ENCODE measurements around the gene CHPF. TPM values are rescaled to one million over a fixed set of nuclear protein-coding genes. Genes with fewer than 3 reads are reported as not detected.

Gene CHPF
- total and polyA plus RNA-seq, 2 experiments from 2014 or later, result 174 to 533 TPM

DNA sequence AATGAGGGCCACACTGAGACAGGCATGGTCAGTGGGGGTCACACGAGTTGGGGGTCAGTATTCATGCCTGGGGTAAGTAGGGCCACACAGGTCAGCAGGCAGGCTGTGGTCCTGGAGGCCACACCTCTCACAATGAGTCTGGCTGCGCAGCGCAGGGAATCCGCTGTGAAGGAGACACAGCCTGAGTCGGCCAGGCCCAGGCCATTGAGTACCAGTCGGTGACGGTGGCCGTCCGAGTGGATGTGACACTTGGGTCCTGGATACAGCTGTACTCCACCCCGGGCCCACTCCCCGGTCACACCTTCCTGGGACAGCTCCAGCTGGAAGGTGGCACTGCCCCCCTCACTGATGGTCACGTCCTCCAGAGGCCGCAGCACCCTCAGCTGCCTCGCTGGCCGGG, 10.7 kb upstream of the CHPF start:
- 82 to 89% methylated on average over 15 of the region's 15 CpGs for WGBS, 2 experiments (ENCODE audit: low coverage in 1 of 2, low lambda C conversion rate in 2 of 2, missing lambda C conversion rate in 2 of 2)
- H2AFZ ChIP-seq, result no peak overlapping the region
- in situ Hi-C loops (cut with MboI), result no loop called here

DNA sequence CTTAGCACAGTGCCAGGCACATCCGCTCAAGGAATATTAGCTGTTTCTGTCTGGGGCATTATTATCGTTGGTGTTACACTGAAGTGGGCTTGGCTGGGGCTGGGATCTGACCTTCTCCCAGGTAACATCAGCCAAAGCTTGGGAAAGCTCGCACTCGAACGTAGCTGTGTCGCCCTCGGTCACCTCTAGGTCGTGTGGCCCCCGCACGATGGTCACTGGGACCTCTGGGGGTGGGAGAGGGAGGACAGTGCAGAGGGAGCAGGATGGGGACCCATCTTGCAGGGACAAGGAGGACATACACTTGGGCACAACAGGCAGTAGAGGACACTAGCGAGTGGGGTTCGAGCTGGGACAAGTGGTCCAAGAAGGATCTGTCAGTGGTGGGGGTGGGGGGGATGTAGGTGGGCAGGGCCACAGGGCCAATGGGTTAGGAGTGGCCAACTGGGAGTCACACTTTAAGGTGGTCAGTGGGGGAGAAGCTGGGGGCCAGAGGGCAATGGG, 9.9 kb upstream of the CHPF start:
- WGBS, 2 experiments (ENCODE audit: low coverage in 1 of 2, low lambda C conversion rate in 2 of 2, missing lambda C conversion rate in 2 of 2), result 78 to 80% methylated on average over 10 to 12 of the region's 12 CpGs
- Histone ChIP-seq H3K27me3 (replicated peaks; ENCODE audit: insufficient read depth) (no peaks in the 10 kb centered on the region), H3K4me1 (ENCODE audit: insufficient read depth) (peaks cover 4% of the 10 kb centered on the region; the same call in 1 of the 2 replicates), H3K36me3 (ENCODE audit: low read depth) (no peaks in the 10 kb centered on the region), H2AFZ (no peak overlapping the region), H3K9me3 (ENCODE audit: low read depth) (no peaks in the 10 kb centered on the region), H3K4me3 (no peak overlapping the region), H3K4me2 (ENCODE audit: unreplicated experiment) (no peak overlapping the region), H4K20me1 (ENCODE audit: insufficient read depth) (no peaks in the 10 kb centered on the region), H3F3A (ENCODE audit: insufficient read depth) (no peaks in the 10 kb centered on the region), H3K79me2 (ENCODE audit: insufficient read depth) (no peaks in the 10 kb centered on the region), H3K9me2 (ENCODE audit: insufficient read depth) (no peaks in the 10 kb centered on the region), H3K9ac (no peak overlapping the region), H3K27ac (no peak overlapping the region)
- DNase-seq, result no peak
- TF ChIP-seq EZH2phosphoT487 (IDR thresholded peaks at IDR 0.05; ENCODE audit: insufficient read depth, low read depth) (no peak), EZH2 (IDR thresholded peaks at IDR 0.05; ENCODE audit: insufficient read depth, poor library complexity, severe bottlenecking) (no peak)
- in situ Hi-C loops (cut with MboI), result no loop called here

More for the DNA sequence above, 10.7 kb upstream of the CHPF start:
- H3K79me2 ChIP-seq (ENCODE audit: insufficient read depth), result no peaks in the 10 kb centered on the region
- peaks cover 6% of the 10 kb centered on the region; the same call in 1 of the 2 replicates for H3K4me1 ChIP-seq (ENCODE audit: insufficient read depth)
- H3K4me3 ChIP-seq, result no peak overlapping the region
- no peaks in the 10 kb centered on the region for H3F3A ChIP-seq (ENCODE audit: insufficient read depth)
- no peak overlapping the region for H3K9ac ChIP-seq
- H3K36me3 ChIP-seq (ENCODE audit: low read depth), result no peaks in the 10 kb centered on the region
- TF ChIP-seq EZH2 (IDR thresholded peaks at IDR 0.05; ENCODE audit: insufficient read depth, poor library complexity, severe bottlenecking) (no peak), EZH2phosphoT487 (IDR thresholded peaks at IDR 0.05; ENCODE audit: insufficient read depth, low read depth) (no peak)
- no peaks in the 10 kb centered on the region for H3K9me2 ChIP-seq (ENCODE audit: insufficient read depth)
- no peaks in the 10 kb centered on the region for H3K9me3 ChIP-seq (ENCODE audit: low read depth)
- no peak for DNase-seq
- no peak overlapping the region for H3K27ac ChIP-seq
- no peaks in the 10 kb centered on the region for H4K20me1 ChIP-seq (ENCODE audit: insufficient read depth)
- no peak overlapping the region for H3K4me2 ChIP-seq (ENCODE audit: unreplicated experiment)
- H3K27me3 ChIP-seq (replicated peaks; ENCODE audit: insufficient read depth), result no peaks in the 10 kb centered on the region

DNA sequence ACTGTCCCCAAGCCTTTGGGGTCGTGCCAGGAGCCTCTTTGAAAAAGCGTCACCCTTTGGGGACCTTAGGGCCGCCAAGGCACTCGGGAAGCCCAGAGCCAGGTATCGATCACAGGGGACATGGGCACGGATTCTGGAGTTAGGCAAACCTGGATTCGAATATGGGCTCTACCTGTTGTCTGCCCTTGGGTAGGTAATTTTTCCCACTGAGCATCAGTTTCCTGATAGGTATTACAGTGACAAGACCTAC, 9.5 kb upstream of the CHPF start:
- no peaks in the 10 kb centered on the region for H3F3A ChIP-seq (ENCODE audit: insufficient read depth)
- peaks cover 4% of the 10 kb centered on the region; the same call in 1 of the 2 replicates for H3K4me1 ChIP-seq (ENCODE audit: insufficient read depth)
- no peak overlapping the region for H3K27ac ChIP-seq
- H3K36me3 ChIP-seq (ENCODE audit: low read depth), result no peaks in the 10 kb centered on the region
- no peaks in the 10 kb centered on the region for H4K20me1 ChIP-seq (ENCODE audit: insufficient read depth)
- H3K4me2 ChIP-seq (ENCODE audit: unreplicated experiment), result peak overlapping the region; percentile 87
- H3K4me3 ChIP-seq, result peak overlapping the region; percentile 76
- H3K9ac ChIP-seq, result no peak overlapping the region
- no peak for DNase-seq
- peak overlapping the region; percentile 83 for H2AFZ ChIP-seq
- no peaks in the 10 kb centered on the region for H3K9me2 ChIP-seq (ENCODE audit: insufficient read depth)
- TF ChIP-seq EZH2phosphoT487 (IDR thresholded peaks at IDR 0.05; ENCODE audit: insufficient read depth, low read depth) (no peak), EZH2 (IDR thresholded peaks at IDR 0.05; ENCODE audit: insufficient read depth, poor library complexity, severe bottlenecking) (no peak)
- no peaks in the 10 kb centered on the region for H3K79me2 ChIP-seq (ENCODE audit: insufficient read depth)
- no peaks in the 10 kb centered on the region for H3K27me3 ChIP-seq (replicated peaks; ENCODE audit: insufficient read depth)
- 26 to 27% methylated on average over 6 to 7 of the region's 7 CpGs for WGBS, 2 experiments (ENCODE audit: low coverage in 1 of 2, low lambda C conversion rate in 2 of 2, missing lambda C conversion rate in 2 of 2)
- H3K9me3 ChIP-seq (ENCODE audit: low read depth), result no peaks in the 10 kb centered on the region
- in situ Hi-C loops (cut with MboI), result no loop called here

DNA sequence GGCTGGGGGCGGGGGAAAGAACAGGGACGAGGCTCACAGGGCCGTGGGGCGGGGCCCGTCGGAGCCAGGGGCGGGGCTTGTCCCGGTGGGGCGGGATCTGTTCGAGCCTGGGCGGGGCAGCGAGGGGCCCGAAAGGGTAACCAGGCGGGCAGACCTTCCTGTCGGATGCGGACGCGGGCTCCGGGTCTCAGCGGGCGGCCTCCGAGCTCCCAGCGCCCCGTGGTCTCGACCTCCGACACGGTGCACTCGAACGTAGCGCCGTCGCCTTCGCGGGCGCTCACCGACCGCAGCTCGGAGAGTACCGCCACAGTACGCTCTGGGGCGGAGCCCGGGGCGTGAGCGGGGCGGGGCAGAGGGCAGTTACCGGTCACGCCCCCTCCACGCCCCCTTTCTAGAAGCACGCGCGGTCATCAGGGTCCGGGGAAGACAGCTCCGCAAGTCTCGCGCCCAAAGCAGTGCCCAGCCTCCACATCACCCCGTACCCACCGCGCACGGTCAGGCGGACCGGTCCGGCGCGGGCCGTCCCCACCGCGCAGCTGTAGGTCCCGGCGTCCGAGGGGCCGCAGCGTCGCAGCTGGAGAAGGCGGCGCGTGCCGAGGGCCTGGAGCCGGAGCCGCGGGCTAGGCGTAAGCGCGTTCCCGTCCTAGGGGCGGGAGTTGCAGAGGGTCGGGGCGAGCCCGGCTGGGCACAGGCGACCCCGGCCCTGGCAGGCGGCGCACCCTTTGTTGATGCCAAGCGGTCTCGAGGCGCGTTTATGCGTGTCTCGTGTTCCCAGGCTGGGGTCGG, 9.0 kb upstream of the CHPF start:
- peak overlapping the region; percentile 87 for H3K4me2 ChIP-seq (ENCODE audit: unreplicated experiment)
- peak; percentile 94 for DNase-seq
- peak overlapping the region; percentile 76 for H3K4me3 ChIP-seq
- no peak for TF ChIP-seq EZH2phosphoT487 (IDR thresholded peaks at IDR 0.05; ENCODE audit: insufficient read depth, low read depth)
- no peak for TF ChIP-seq EZH2 (IDR thresholded peaks at IDR 0.05; ENCODE audit: insufficient read depth, poor library complexity, severe bottlenecking)
- H3K27ac ChIP-seq, result no peak overlapping the region
- H3K4me1 ChIP-seq (ENCODE audit: insufficient read depth), result peaks cover 4% of the 10 kb centered on the region; the same call in 1 of the 2 replicates
- no peaks in the 10 kb centered on the region for H3K9me3 ChIP-seq (ENCODE audit: low read depth)
- no peaks in the 10 kb centered on the region for H4K20me1 ChIP-seq (ENCODE audit: insufficient read depth)
- no peaks in the 10 kb centered on the region for H3K27me3 ChIP-seq (replicated peaks; ENCODE audit: insufficient read depth)
- H2AFZ ChIP-seq, result peak overlapping the region; percentile 83
- WGBS, 2 experiments (ENCODE audit: low coverage in 1 of 2, low lambda C conversion rate in 2 of 2, missing lambda C conversion rate in 2 of 2), result 0 to 4% methylated on average over 66 to 70 of the region's 99 CpGs
- in situ Hi-C loops (cut with MboI), result no loop called here
- H3K9ac ChIP-seq, result no peak overlapping the region; the same call in 1 of the 2 replicates
- H3F3A ChIP-seq (ENCODE audit: insufficient read depth), result no peaks in the 10 kb centered on the region
- H3K36me3 ChIP-seq (ENCODE audit: low read depth), result no peaks in the 10 kb centered on the region
- H3K79me2 ChIP-seq (ENCODE audit: insufficient read depth), result no peaks in the 10 kb centered on the region
- H3K9me2 ChIP-seq (ENCODE audit: insufficient read depth), result no peaks in the 10 kb centered on the region
